Measurements from ENCODE around the gene RIMS3. TPM values are rescaled to one million over a fixed set of nuclear protein-coding genes. Genes with fewer than 3 reads are reported as not detected.

The RIMS3 gene
- total RNA-seq, 1 experiment from 2014 or later: 9.0 TPM

DNA sequence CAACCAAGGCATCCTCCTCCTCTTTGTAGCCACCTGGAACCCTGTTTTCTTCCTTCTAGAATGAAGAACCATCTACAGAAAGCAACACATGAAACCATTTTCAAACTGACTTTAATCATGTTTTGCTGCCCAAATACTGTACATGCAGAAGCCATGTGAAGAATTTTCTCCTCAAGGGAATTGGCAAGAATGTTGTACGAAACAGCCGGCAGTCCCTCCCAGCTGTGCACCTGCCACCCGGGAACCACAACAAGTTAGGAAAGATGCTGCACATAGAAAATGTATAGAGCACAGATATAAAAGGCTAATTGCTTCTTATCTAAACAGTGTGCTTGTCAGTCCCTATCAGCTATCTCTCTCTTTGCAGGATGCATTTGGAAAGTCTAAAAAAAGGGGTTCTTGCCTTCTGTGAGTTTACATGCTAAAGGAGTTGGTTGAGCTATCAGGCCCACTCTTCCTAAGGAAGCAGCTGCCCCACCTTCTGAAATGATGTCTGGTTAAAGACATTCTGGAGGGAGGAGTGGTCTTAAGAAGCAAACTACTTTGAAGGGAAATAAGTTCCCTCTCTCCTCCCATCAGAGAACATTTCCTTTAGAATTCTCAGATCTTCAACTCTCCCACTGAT, 44.8 kb downstream of the RIMS3 start:
- no peak for ATAC-seq
- Histone ChIP-seq H3K27ac (ENCODE audit: low read depth, low read length) (no peak overlapping the region), H2AFZ (ENCODE audit: low read depth, low read length, poor library complexity, severe bottlenecking) (no peak overlapping the region), H3K4me3 (replicated peaks in 1 of 2; ENCODE audit: low read depth in 1 of 2, low read length in 2 of 2) (no peak overlapping the region), H3K9me2 (ENCODE audit: insufficient read depth) (no peaks in the 10 kb centered on the region), H3K27me3 (ENCODE audit: insufficient read depth, low read length) (no peaks in the 10 kb centered on the region), H3K36me3 (ENCODE audit: control insufficient read depth in 1 of 2, insufficient read depth in 2 of 2, low read length in 2 of 2) (no peaks in the 10 kb centered on the region), H3K9me3 (ENCODE audit: control insufficient read depth in 1 of 2, insufficient read depth in 1 of 2, low read depth in 1 of 2, low read length in 2 of 2) (no peaks in the 10 kb centered on the region; a peak in 1 of 4 replicates), H3K4me2 (ENCODE audit: low read length) (no peak overlapping the region), H3K9ac (ENCODE audit: low read length) (no peak overlapping the region), H4K20me1 (ENCODE audit: insufficient read depth) (no peaks in the 10 kb centered on the region), H3K79me2 (ENCODE audit: insufficient read depth, low read length) (no peaks in the 10 kb centered on the region), H3K4me1 (ENCODE audit: control insufficient read depth in 1 of 2, insufficient read depth in 2 of 2, low read length in 2 of 2) (no peaks in the 10 kb centered on the region)
- ChIA-PET CTCF (no interaction called here), POLR2A (no interaction called here), RAD21 (ENCODE audit: low non-redundant PET in 1 of 2, low total read pairs in 2 of 2, uncharacterized antibody in 2 of 2, unreplicated experiment in 2 of 2) (no interaction called here)
- intact Hi-C loops (cut with micrococcal nuclease): no loop called here
- DNase-seq (ENCODE audit: low read depth, low spot score): no peak
- no TSS peak for BruUV-seq (replicated peaks)
- no peak for TF ChIP-seq JUND (IDR thresholded peaks at IDR 0.05)
- TF ChIP-seq EZH2 (IDR thresholded peaks at IDR 0.05): no peak
- TF ChIP-seq ELF1 (IDR thresholded peaks at IDR 0.05; ENCODE audit: borderline replicate concordance, low read depth): no peak
- no peak for TF ChIP-seq EZH2phosphoT487 (IDR thresholded peaks at IDR 0.05; ENCODE audit: borderline replicate concordance)
- no peak for TF ChIP-seq SRF (IDR thresholded peaks at IDR 0.05; ENCODE audit: low read depth)
- TF ChIP-seq FOSL1 (IDR thresholded peaks at IDR 0.05; ENCODE audit: low read depth): no peak
- TF ChIP-seq POLR2A (IDR thresholded peaks at IDR 0.05; ENCODE audit: borderline replicate concordance, extremely low read depth, insufficient read depth, insufficient read length): no peak

DNA sequence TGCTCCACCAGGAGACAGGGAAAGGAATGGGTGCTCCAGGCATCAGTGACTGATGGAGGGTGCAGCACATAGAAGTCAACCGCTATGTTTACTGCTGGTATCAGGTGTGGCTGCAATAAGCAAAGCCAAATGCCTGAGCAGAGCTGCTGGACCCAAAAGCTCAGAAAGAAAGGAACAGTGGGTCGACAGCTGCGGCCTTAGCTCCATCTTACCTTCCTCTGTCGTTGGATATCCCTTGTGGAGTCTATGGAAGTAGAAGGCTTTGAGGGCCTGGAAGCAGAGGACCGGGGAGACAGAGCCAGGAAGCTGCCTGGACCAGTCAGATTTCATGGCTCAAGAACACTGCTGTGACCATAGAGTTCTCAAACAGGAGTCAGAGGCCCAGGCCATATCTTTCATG, 45.3 kb downstream of the RIMS3 start:
- CTCF ChIA-PET: no interaction called here
- H2AFZ ChIP-seq (ENCODE audit: low read depth, low read length, poor library complexity, severe bottlenecking): no peak overlapping the region

More for the DNA sequence above, 45.3 kb downstream of the RIMS3 start:
- Histone ChIP-seq H3K79me2 (ENCODE audit: insufficient read depth, low read length) (no peaks in the 10 kb centered on the region), H3K36me3 (ENCODE audit: control insufficient read depth in 1 of 2, insufficient read depth in 2 of 2, low read length in 2 of 2) (no peaks in the 10 kb centered on the region), H3K9me3 (ENCODE audit: control insufficient read depth in 1 of 2, insufficient read depth in 1 of 2, low read depth in 1 of 2, low read length in 2 of 2) (no peaks in the 10 kb centered on the region; a peak in 1 of 4 replicates), H3K9ac (ENCODE audit: low read length) (no peak overlapping the region), H3K4me3 (replicated peaks in 1 of 2; ENCODE audit: low read depth in 1 of 2, low read length in 2 of 2) (no peak overlapping the region), H3K9me2 (ENCODE audit: insufficient read depth) (no peaks in the 10 kb centered on the region), H3K4me2 (ENCODE audit: low read length) (no peak overlapping the region), H4K20me1 (ENCODE audit: insufficient read depth) (no peaks in the 10 kb centered on the region), H3K27me3 (ENCODE audit: insufficient read depth, low read length) (no peaks in the 10 kb centered on the region), H3K27ac (ENCODE audit: low read depth, low read length) (no peak overlapping the region), H3K4me1 (ENCODE audit: control insufficient read depth in 1 of 2, insufficient read depth in 2 of 2, low read length in 2 of 2) (no peaks in the 10 kb centered on the region)
- no TSS peak for BruUV-seq (replicated peaks)
- no peak for TF ChIP-seq POLR2A (IDR thresholded peaks at IDR 0.05; ENCODE audit: borderline replicate concordance, extremely low read depth, insufficient read depth, insufficient read length)
- ChIA-PET RAD21 (ENCODE audit: low non-redundant PET in 1 of 2, low total read pairs in 2 of 2, uncharacterized antibody in 2 of 2, unreplicated experiment in 2 of 2) (no interaction called here), POLR2A (no interaction called here)
- DNase-seq (ENCODE audit: low read depth, low spot score) (no peak), ATAC-seq (no peak)
- intact Hi-C loops (cut with micrococcal nuclease): no loop called here

Data from HCT116 (cell line).